Measurements from ENCODE around the gene NR4A3. TPM values are rescaled to one million over a fixed set of nuclear protein-coding genes. Genes with fewer than 3 reads are reported as not detected.

The NR4A3 gene
- total RNA-seq, 1 donor from 2014 or later = 22.4 TPM

DNA sequence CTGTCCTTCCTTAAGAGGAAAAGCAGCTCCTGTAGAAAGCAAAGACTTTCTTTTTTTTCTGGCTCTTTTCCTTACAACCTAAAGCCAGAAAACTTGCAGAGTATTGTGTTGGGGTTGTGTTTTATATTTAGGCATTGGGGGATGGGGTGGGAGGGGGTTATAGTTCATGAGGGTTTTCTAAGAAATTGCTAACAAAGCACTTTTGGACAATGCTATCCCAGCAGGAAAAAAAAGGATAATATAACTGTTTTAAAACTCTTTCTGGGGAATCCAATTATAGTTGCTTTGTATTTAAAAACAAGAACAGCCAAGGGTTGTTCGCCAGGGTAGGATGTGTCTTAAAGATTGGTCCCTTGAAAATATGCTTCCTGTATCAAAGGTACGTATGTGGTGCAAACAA lies 42.3 kb downstream of the NR4A3 start:
- no peak for DNase-seq (ENCODE audit: low spot score)
- intact Hi-C loops (cut with DNase I) = no loop called here

DNA sequence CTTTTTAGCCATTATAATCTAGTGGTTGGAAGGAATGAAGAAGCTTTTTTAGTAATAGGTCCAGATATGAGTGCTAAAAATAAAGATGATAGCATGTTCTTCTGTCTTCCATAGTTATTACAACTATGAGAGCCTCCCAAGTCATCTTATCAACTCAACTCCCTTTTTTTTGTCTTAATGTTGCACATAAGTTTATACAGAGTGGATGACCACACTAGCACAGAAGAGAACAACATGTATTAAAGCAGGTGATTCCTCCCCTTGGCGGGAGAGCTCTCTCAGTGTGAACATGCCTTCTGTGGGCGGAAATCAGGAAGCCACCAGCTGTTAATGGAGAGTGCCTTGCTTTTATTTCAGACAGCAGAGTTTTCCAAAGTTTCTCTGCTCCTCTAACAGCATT lies 44.7 kb downstream of the NR4A3 start:
- no peak for DNase-seq (ENCODE audit: low spot score)
- intact Hi-C loops (cut with DNase I) = no loop called here

DNA sequence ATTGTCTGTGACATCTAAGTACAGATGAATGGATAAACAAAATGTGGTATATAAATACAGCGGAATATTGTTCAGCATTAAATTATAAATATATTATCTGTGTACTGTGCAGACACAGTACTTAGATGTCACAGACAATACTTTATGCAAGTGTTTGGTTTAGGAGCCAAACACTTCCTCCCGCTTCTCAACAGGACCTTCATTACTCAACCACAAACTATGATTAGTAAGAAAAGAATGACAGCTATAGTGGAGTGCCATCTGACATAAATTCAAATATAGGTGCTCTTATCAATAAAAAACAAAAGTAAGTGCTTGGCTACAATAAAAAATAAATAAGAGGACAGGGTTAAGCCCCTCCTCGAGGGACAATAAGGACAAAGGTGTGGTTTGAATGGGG lies 45.9 kb downstream of the NR4A3 start:
- no peak for DNase-seq (ENCODE audit: low spot score)
- intact Hi-C loops (cut with DNase I) = no loop called here

DNA sequence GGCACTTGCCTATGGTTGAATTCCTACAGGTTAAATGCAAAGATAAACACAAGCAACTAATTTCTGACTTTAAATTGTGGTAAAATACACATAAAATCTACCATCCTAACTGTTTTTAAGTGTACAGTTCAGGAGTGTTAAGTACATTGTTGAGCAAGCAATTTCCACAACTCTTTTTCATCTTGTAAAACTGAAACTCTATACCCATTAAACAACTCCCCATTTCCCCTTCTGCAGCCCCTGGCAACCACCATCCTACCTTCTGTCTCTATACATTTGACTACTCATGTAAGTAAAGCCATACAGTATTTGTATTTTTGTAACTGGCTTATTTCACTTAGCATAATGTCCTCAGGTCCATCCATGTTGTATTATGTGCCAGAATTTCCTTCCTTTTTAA lies 46.3 kb downstream of the NR4A3 start:
- intact Hi-C loops (cut with DNase I) = no loop called here
- DNase-seq (ENCODE audit: low spot score) = no peak

DNA sequence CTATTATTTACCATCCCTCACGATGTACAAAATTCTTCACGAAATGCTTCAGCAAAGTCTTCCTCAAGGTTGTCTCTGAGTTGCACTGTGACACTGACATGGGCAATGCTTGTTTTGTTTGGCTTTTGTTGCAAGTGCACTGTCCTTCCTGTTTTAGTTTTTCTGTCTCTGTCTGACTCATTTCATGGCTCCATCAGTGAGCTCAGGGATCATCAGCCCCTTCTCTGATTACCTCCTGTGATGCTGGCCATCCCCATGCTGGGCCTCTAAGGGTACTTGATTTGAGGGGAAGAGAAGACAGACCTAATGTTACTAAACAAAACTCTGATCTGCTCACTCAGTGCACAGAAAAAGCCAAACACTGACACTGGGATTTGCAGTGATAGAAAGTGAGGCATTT lies 47.2 kb downstream of the NR4A3 start:
- no peak for DNase-seq (ENCODE audit: low spot score)
- intact Hi-C loops (cut with DNase I) = no loop called here

DNA sequence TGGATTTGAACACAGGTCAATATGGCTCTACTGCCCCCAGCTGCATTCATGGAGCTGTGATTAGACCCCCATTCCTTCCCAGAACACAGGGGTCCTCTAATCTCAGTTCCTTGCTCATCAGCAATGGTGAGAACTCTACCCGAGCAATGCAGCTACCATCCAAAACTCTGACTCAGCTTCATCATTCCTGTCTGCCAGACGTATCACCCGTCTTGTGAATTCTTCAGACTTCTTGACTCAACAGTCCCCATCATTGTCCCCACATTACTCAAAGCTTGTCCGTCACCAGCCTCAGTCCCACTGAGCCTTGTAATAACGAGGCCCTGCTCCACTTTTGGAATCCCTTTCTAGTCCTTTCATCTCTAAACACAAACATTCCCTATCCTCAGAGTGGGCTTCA lies 48.4 kb downstream of the NR4A3 start:
- DNase-seq (ENCODE audit: low spot score) = no peak
- intact Hi-C loops (cut with DNase I) = no loop called here

DNA sequence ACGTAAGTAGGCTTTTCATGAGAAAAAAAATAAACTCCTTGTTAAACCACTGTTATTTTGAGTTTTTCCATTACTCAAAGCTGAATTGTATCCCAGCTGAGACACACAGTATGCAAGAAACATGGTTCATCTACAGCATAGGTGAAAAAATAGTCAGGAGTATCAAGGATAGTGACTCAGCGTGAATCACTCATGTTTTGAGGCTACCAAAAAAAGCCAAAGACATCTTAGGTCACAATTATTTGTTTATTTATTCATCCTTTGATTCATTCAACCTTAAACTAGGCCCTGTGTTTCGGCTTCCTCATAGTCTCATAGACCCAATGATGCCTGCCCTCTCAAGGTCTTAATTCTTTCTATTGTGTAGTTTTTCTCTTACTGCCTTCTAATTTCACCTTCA lies 51.8 kb downstream of the NR4A3 start:
- intact Hi-C loops (cut with DNase I) = no loop called here
- no peak for DNase-seq (ENCODE audit: low spot score)

DNA sequence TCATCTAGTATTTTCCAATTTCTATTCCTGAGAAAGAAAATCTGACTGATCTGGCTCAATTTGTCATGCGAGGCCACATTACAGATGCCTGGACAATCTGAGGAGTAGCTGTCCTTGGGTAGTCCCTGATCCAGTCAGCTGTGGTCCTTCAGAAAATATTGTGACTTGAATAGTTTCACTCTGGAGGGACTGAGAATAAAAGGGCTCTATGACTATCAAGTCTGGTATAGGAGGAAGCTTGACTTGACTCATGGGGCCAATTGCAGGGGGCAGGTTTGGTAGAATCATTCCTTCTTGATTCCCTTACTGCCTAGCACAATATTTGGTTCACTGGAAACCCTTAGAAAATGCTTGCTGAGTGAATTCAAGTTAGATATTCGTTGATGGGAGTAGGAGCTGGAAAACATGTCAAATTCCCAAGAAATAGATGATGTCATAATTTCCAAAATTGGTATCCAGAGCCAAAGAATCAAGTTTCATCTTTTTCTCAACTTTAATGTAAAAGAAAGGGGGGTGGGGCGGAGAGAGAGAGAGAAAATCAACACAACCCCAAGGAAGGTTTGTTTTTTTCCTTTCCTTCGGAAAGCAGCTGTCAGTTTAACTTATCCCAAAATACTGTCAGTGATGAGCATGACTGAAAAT lies 52.4 kb downstream of the NR4A3 start:
- DNase-seq (ENCODE audit: low spot score) = no peak
- intact Hi-C loops (cut with DNase I) = no loop called here

DNA sequence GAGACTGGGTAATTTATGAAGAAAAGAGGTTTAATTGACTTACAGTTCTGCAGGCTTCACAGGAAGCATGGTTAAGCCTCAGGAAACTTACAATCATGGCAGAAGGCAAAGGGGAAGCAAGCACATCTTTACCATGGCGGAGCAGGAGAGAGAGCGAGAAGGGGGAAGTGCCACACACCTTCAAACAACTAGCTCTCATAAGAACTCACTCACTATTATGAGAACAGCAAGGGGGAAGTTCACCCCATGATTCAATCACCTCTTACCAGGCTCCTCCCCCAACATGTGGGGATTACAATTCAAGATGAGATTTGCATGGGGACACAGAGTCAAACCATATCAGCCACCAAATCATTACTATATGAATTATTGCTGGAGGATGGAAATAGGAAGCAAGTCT lies 54.5 kb downstream of the NR4A3 start:
- no peak for DNase-seq (ENCODE audit: low spot score)
- intact Hi-C loops (cut with DNase I) = no loop called here

DNA sequence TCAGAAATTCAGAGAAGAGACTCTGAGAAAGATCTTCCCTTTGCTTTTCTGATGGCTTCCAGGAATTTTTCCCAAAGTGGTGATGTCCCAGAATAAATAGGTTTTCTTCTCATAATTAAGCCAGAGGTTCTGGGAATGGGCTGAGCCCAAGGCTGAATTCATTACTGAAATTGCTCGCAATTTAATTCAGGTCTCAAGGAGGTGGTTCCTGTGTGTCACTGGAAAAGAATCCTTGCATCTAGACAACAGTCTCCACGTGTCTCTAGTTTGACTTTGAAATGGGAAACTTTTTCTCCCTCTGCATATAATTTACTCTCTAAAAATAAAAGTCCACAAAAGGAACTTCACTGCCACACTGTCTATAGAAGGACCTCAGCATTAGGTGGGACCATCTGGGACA lies 57.0 kb downstream of the NR4A3 start:
- intact Hi-C loops (cut with DNase I) = no loop called here
- no peak for DNase-seq (ENCODE audit: low spot score)

DNA sequence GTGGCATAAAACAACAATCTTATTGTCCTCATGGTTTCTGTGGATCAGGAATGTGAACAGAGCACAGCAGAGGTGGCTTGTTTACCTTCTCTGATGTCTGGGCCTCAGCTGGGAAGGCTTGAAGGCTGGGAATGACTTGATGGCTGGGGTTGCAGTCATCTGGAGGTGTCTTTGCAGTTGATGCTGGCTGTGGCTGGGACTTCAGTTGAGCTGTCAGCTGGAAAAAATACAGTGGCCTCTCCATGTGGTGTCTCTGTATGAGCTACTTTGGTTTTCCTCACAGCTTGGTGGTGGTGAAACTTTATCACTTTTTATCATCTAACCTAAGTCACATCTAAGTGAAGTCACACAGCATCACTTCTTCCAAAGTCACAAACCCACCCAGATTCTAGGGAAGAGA lies 60.1 kb downstream of the NR4A3 start:
- intact Hi-C loops (cut with DNase I) = no loop called here
- no peak for DNase-seq (ENCODE audit: low spot score)

DNA sequence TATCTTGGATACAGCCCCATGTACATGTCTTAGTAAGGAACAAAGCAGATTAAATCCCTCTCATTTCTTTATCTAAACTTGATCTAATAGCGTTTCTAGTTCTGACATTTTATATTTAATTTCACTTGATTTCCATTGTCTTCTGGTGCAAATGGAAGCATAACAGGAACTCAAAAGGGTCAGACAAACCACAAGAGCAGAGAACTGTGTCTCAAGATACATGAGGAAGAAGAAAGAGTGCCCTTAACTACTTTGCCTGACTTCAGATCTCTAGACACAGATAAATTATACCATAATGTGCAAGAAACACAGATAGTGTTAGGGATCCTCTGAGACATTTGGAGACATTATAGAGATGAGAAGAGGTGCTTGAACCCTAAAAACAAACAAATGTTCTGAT lies 64.1 kb downstream of the NR4A3 start:
- DNase-seq (ENCODE audit: low spot score) = no peak
- intact Hi-C loops (cut with DNase I) = no loop called here

DNA sequence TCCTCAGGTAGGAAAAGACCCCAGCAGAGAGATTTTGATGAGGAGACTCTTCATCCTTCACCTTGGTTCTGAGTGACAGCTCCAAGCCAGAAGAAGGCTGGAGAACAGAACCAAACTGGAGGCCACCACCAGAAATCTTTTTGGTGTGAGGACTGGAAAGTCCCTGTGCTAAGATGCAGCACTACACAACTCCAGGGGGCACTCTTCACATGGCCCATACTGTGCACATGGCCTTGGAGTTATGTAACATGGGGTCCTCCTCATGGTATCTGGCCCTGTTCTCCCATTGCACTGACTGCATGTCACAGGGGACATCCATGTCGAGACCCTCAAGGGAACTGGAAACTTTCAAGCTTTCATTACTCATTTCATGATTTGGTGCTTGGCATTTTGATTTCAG lies 67.4 kb downstream of the NR4A3 start:
- intact Hi-C loops (cut with DNase I) = no loop called here
- DNase-seq (ENCODE audit: low spot score) = no peak

DNA sequence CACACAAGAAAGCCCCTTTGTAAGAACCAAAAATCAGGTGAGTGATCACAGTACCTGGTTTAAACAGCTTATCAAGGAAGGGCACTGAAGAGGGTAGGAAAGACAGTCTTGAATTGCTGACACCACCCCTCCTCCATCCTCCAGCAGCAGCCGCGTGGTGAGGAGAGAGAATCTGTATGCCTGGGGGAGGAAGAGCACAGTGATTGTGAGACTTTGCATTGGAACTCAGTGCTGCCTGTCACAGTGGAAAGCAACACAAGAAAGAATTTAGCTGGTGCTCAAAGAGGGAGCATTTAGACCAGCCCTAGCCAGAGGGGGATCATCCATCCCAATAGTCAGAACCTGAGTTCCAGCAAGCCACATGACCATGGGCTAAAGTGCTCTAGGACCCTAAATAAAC lies 73.1 kb downstream of the NR4A3 start:
- DNase-seq (ENCODE audit: low spot score) = no peak
- intact Hi-C loops (cut with DNase I) = no loop called here

DNA sequence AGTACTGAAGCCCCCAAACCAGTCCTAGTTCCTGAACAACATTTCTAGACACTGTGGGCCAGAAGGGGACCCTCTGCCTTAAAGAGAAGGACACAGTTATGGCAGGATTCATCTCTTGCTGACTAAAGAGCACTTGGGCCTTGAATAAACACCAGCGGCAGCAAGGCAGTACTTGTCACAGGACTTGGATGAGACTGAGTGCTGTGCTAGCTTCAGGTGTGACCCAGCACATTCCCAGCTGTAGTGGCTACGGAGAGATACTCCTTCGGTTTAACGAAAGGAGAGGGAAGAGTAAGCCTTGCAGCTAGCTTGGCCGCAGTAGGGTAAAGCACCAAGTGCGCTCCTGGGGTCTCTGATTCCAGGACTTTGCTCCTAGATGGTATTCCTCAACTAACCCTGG lies 73.8 kb downstream of the NR4A3 start:
- no peak for DNase-seq (ENCODE audit: low spot score)
- intact Hi-C loops (cut with DNase I) = no loop called here

DNA sequence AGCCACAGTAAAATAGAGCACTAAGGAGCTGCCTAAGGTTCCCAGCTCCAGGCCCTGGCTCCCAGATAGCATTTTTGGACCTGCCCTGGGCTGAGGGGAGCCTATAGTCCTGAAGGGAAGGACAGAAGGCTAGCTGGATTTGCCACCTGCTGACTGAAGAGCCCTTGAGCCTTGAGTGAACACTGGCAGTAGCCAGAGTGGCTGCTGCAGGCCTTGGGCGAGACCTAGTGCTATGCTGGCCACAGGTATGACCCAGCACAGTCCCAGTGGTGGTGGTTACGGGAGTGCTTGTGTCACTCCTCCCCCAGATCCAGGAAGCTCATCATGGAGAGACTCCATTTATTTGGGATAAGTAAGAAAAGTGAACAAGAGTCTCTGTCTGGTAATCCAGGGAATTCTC lies 74.4 kb downstream of the NR4A3 start:
- intact Hi-C loops (cut with DNase I) = no loop called here
- DNase-seq (ENCODE audit: low spot score) = no peak

DNA sequence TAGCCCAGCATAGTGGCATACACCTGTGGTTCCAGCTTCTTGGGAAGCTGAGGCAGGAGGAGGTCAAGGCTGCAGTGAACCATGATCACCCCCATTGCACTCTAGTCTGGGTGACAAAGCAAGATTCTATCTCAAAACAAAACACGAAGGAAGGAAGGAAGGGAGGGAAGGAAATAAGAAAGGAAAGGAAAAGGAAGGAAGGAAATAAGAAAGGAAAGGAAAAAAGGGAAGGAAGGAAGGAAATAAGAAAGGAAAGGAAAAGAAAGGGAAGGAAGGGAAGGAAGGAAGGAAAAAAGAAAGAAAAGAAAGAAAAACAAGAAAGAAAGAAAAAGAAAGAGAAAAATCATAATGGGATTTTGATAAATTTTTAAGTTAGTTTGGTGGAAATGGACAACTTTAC lies 81.7 kb downstream of the NR4A3 start:
- intact Hi-C loops (cut with DNase I) = no loop called here
- DNase-seq (ENCODE audit: low spot score) = no peak

DNA sequence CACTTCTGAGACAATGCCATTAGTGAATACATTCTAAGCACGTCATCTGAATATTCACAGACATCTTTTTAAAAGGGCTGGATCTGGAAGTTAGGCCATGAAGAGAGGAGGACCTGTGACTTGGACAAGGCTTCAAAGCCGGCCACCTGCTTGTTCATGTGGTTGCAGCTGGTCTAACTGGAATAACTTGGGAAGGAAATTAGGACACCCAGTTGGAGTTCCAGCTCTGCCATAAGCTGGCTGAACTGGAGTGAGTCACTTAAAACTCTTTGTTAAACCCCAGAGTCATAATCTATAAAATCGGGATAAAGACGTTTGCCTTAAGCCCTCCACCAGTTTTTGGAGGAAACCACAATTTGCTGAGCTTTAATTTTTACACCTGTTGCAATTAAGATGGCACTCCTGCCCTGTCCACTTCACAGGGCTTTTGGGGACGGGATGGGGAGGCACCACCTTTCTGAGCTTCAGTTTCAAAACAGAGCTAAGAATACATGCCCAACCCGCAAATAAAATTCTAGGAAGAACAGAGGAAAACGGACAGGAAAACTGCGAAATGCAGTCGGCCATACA lies 84.2 kb downstream of the NR4A3 start:
- intact Hi-C loops (cut with DNase I) = loop anchor here (2.0 kb wide), 1 partner anchor 85 kb away; the partner anchor contains the start of gene NR4A3
- DNase-seq (ENCODE audit: low spot score) = no peak

DNA sequence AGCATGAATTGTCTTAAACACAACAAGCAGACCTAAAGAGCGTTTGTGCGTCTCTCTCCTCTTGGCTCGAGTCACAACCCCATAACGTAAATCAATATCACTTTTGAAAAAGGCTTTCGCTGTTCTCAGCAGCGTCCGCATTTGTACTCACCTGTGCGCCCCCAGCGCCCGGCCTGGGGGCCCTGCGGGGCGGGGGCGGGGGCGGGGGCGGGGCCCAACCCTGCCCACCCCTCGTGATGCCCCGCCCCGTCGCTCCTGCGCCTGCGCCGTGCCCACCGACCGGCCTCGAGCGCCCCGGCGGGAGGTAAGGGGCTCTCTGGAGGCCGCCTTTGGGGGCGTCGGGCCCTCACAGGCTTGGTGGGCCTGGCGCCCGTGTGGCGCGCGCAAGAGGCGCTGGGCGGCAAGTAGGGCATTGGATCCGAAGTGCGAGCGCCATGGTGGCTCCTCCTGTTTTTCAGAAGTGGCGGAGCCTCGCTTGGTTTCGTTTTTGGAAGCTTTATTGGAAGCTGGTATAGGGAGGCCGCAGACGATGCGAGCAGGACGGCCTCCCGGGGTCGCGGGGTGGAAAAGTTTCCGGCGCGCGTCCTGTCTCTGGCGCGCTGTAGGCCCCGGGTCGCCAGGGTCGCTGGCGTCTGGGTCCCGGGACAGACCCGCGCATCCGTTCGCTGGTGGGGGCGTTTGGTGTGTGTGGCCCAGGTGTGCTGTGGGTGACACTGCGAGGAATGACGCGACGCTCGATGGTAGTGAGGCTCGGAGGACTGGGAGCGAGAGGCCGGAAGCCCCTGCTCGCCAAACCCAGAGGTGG lies 84.9 kb downstream of the NR4A3 start, which contains the start of gene STX17:
Gene STX17 (plus strand): TSS at position 252 of the 805 bp plus-strand sequence. CDS start 8,586 bp downstream, outside the sequence.
- peak; percentile 91 for DNase-seq (ENCODE audit: low spot score)
- intact Hi-C loops (cut with DNase I) = loop anchor here (2.0 kb wide), 1 partner anchor 86 kb away; the partner anchor contains the start of gene NR4A3

DNA sequence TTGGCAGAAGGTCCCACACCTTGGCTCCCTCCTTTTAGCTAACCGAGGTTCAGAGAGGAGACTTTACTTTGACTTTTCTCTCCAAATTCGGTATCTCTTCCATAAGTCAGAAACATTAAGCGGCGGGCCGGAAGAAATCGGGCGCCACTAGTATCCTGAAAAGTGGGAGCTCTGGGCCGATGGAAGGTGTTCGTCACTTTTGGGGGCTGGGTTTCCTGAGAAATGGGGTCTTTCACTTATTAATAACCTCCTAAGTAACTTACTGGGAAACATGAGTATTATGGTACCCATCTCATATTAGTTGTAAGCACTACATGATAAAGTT lies 85.5 kb downstream of the NR4A3 start:
- intact Hi-C loops (cut with DNase I) = loop anchor here (2.0 kb wide), 1 partner anchor 86 kb away; the partner anchor contains the start of gene NR4A3
- DNase-seq (ENCODE audit: low spot score) = no peak

DNA sequence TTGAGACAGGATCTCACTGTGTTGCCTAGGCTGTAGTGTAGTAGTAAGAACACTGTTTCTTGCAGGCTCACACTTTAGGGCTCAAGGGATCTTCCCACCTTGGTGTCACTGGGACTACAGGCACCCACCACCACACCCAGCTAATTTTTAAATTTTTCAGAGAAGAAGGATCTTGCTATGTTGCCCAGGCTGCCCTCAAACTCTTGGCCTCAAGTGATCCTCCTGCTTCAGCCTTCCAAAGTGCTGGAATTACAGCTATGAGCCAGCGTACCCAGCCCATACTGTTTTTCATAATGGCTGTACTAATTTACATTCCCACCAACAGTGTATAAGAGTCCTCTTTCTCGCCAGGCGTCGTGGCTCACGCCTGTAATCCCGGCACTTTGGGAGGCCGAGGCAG lies 89.9 kb downstream of the NR4A3 start:
- DNase-seq (ENCODE audit: low spot score) = no peak
- intact Hi-C loops (cut with DNase I) = no loop called here
